ENCODE measurements around the gene UGT2B7. TPM values are rescaled to one million over a fixed set of nuclear protein-coding genes. Genes with fewer than 3 reads are reported as not detected.

Gene UGT2B7
- total and polyA plus RNA-seq, 2 of the 13 experiments (the other 11 are each of a cell fraction or from before 2014, with no cell fraction given): 26.8 to 41.8 TPM

GRCh38 chr4:69058410-69059059 lies 37.7 kb upstream of the UGT2B7 start (continued):
- TF ChIP-seq ZNF407 (CRISPR knock-in tag; IDR thresholded peaks at IDR 0.05; ENCODE audit: not compliant biosample characterization) (no peak), HMG20A (CRISPR knock-in tag; IDR thresholded peaks at IDR 0.05; ENCODE audit: borderline replicate concordance) (peak; percentile 17; the same call in 1 of the 2 replicates), PRMT3 (CRISPR knock-in tag; IDR thresholded peaks at IDR 0.05; ENCODE audit: borderline replicate concordance, low read depth) (no peak), ZGPAT (CRISPR knock-in tag; IDR thresholded peaks at IDR 0.05) (no peak), XRCC5 (optimal IDR thresholded peaks at IDR 0.05; ENCODE audit: low read length) (no peak), ISL2 (CRISPR knock-in tag; IDR thresholded peaks at IDR 0.05) (peak; percentile 9; the same call in 1 of the 2 replicates), ZNF333 (CRISPR knock-in tag; IDR thresholded peaks at IDR 0.05; ENCODE audit: borderline replicate concordance) (no peak), POLR2A (IDR thresholded peaks at IDR 0.05; ENCODE audit: insufficient read depth in 1 of 2, low read depth in 2 of 2, low read length in 2 of 2) (no peak; a peak in 1 of 4 replicates), SRY (CRISPR knock-in tag; IDR thresholded peaks at IDR 0.05) (no peak), ZIK1 (CRISPR knock-in tag; IDR thresholded peaks at IDR 0.05; ENCODE audit: borderline replicate concordance, low read depth) (no peak), ZNF609 (CRISPR knock-in tag; IDR thresholded peaks at IDR 0.05; ENCODE audit: borderline replicate concordance) (no peak)
